ENCODE data around the gene CCNA2. TPM values are rescaled to one million over a fixed set of nuclear protein-coding genes. Genes with fewer than 3 reads are reported as not detected.
A peak's percentile ranks its signal among the peaks of the same experiment; 100 is the strongest.

Gene CCNA2
- total and polyA plus RNA-seq, 9 of the 15 experiments (the other 6 are each of a cell fraction or from before 2014, with no cell fraction given) = 37.1 to 197 (median 154) TPM

DNA sequence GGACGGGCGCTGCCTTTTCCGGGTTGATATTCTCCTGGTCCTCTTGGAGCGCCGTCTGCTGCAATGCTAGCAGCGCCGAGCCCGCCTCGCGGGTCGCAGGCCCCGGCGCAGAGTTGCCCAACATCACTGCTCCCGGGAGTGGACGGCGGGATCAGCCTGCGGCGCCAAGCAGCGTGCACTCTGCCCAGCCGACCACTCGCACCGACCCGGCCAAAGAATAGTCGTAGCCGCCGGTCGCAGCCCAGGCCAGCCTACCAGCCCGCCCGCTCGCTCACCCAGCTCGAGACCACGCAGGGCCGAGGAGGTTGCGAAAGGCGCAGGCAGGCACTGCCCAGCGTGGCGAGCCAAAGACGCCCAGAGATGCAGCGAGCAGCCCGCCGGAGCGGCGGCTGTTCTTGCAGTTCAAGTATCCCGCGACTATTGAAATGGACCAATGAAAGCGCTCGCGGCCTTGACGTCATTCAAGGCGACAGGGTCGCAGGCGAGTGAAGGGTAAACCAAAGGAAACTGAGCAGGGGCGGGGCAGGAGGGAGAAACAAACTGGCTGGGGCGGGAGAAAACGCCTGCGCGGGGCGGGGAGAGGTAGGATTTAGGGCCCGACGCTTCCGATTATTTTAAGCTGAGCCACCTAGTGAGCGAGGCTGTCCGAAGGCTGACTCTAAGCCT, at the start of gene CCNA2 (continued):
- TF ChIP-seq, protein P1, sequence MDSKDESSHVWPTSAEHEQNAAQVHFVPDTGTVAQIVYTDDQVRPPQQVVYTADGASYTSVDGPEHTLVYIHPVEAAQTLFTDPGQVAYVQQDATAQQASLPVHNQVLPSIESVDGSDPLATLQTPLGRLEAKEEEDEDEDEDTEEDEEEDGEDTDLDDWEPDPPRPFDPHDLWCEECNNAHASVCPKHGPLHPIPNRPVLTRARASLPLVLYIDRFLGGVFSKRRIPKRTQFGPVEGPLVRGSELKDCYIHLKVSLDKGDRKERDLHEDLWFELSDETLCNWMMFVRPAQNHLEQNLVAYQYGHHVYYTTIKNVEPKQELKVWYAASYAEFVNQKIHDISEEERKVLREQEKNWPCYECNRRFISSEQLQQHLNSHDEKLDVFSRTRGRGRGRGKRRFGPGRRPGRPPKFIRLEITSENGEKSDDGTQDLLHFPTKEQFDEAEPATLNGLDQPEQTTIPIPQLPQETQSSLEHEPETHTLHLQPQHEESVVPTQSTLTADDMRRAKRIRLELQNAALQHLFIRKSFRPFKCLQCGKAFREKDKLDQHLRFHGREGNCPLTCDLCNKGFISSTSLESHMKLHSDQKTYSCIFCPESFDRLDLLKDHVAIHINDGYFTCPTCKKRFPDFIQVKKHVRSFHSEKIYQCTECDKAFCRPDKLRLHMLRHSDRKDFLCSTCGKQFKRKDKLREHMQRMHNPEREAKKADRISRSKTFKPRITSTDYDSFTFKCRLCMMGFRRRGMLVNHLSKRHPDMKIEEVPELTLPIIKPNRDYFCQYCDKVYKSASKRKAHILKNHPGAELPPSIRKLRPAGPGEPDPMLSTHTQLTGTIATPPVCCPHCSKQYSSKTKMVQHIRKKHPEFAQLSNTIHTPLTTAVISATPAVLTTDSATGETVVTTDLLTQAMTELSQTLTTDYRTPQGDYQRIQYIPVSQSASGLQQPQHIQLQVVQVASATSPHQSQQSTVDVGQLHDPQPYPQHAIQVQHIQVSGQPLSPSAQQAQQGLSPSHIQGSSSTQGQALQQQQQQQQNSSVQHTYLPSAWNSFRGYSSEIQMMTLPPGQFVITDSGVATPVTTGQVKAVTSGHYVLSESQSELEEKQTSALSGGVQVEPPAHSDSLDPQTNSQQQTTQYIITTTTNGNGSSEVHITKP (IDR thresholded peaks at IDR 0.05; ENCODE audit: partially characterized antibody) = peak; percentile 85
- TF ChIP-seq ARID3A (IDR thresholded peaks at IDR 0.05; ENCODE audit: borderline replicate concordance, low read depth, low read length) = 0 out of 2 replicates have a peak, but pooled peaks have one; percentile 33
- no peak for TF ChIP-seq MAFK (IDR thresholded peaks at IDR 0.05; ENCODE audit: low read length)
- peak; percentile 99 for TF ChIP-seq RBFOX2 (IDR thresholded peaks at IDR 0.05; ENCODE audit: low read depth, low read length)
- peak; percentile 60; the same call in 1 of the 2 replicates for TF ChIP-seq CBX1 (IDR thresholded peaks at IDR 0.05; ENCODE audit: low read depth)
- peak; percentile 50; the same call in 1 of the 2 replicates for TF ChIP-seq EP300 (IDR thresholded peaks at IDR 0.05; ENCODE audit: low read length)
- peak; percentile 40; the same call in 1 of the 2 replicates for TF ChIP-seq BHLHE40 (IDR thresholded peaks at IDR 0.05; ENCODE audit: low read length)
- peak; percentile 32; the same call in 1 of the 2 replicates for TF ChIP-seq LARP7 (IDR thresholded peaks at IDR 0.05)
- peak; percentile 100 for TF ChIP-seq SAP30 (IDR thresholded peaks at IDR 0.05; ENCODE audit: borderline replicate concordance, insufficient read depth, low read depth, low read length, poor library complexity, severe bottlenecking)
- TF ChIP-seq CBX5 (IDR thresholded peaks at IDR 0.05; ENCODE audit: borderline replicate concordance, low read depth) = no peak
- no peak for TF ChIP-seq MCM2 (IDR thresholded peaks at IDR 0.05; ENCODE audit: low read depth)
- TF ChIP-seq E2F5 (CRISPR knock-in tag; IDR thresholded peaks at IDR 0.05) = peak; percentile 74
- peak; percentile 64 for TF ChIP-seq PKNOX1 (IDR thresholded peaks at IDR 0.05)
- no peak for TF ChIP-seq SP2 (IDR thresholded peaks at IDR 0.05; ENCODE audit: extremely low read depth, low read depth, low read length, poor library complexity, severe bottlenecking)
- TF ChIP-seq CTCF (IDR thresholded peaks at IDR 0.05 in 2 of 3, conservative IDR thresholded peaks at IDR 0.05 in 1 of 3; ENCODE audit: insufficient read depth in 2 of 3, low read depth in 1 of 3, low read length in 3 of 3) = peak in 1 of 3 experiments; percentile 16; a peak in 1 of 6 replicates
- 0 out of 2 replicates have a peak, but pooled peaks have one; percentile 23 for TF ChIP-seq HNRNPL (IDR thresholded peaks at IDR 0.05; ENCODE audit: low read depth, low read length)
- TF ChIP-seq ZNF274 (IDR thresholded peaks at IDR 0.05; ENCODE audit: borderline replicate concordance, low read depth, low read length) = peak; percentile 45; the same call in 1 of the 2 replicates

Data from K562 (cell line).